HUES64 (cell line): ENCODE data around the gene ARID5B.
"Not testable (repeated sequence)": the region's sequence is repeated elsewhere in the genome, so short reads cannot be mapped to it uniquely, and the experiment has no call there.

Experiments used
- H3K27ac ChIP-seq: 2 replicates; pipeline ENCODE4 v1.7.0; 2013; ENCODE audit warnings: low read depth, low read length, inconsistent platforms
- H3K27me3 ChIP-seq: 2 replicates; pipeline ENCODE4 v1.6.1; 2013; ENCODE audit warnings: mild to moderate bottlenecking, low read length; ENCODE audit not compliant: insufficient read depth
- H3K36me3 ChIP-seq: 2 replicates; pipeline ENCODE4 v1.6.1; 2013; ENCODE audit warnings: mild to moderate bottlenecking, low read length; ENCODE audit not compliant: insufficient read depth
- H3K4me1 ChIP-seq: 2 replicates; pipeline ENCODE4 v1.6.1; 2013; ENCODE audit warnings: mild to moderate bottlenecking, low read length, moderate library complexity; ENCODE audit not compliant: insufficient read depth
- H3K4me3 ChIP-seq: 2 replicates; pipeline ENCODE4 v1.5.1; 2013; ENCODE audit warnings: mild to moderate bottlenecking, low read length, moderate library complexity
- H3K9ac ChIP-seq: 2 replicates; pipeline ENCODE4 v1.6.1; 2013; ENCODE audit warnings: mild to moderate bottlenecking, low read depth, low read length
- H3K9me3 ChIP-seq: 2 replicates; pipeline ENCODE4 v1.6.1; 2013; ENCODE audit warnings: low read depth, low read length; ENCODE audit not compliant: insufficient read depth
- WGBS: fragments of 150-250, 120-280 bp; methylation state at CpG from one replicate; pipeline ENCODE4 v1.1.7; 2013; ENCODE audit warnings: missing lambda C conversion rate; 5-methylcytosine and 5-hydroxymethylcytosine counted together

The ARID5B gene

DNA sequence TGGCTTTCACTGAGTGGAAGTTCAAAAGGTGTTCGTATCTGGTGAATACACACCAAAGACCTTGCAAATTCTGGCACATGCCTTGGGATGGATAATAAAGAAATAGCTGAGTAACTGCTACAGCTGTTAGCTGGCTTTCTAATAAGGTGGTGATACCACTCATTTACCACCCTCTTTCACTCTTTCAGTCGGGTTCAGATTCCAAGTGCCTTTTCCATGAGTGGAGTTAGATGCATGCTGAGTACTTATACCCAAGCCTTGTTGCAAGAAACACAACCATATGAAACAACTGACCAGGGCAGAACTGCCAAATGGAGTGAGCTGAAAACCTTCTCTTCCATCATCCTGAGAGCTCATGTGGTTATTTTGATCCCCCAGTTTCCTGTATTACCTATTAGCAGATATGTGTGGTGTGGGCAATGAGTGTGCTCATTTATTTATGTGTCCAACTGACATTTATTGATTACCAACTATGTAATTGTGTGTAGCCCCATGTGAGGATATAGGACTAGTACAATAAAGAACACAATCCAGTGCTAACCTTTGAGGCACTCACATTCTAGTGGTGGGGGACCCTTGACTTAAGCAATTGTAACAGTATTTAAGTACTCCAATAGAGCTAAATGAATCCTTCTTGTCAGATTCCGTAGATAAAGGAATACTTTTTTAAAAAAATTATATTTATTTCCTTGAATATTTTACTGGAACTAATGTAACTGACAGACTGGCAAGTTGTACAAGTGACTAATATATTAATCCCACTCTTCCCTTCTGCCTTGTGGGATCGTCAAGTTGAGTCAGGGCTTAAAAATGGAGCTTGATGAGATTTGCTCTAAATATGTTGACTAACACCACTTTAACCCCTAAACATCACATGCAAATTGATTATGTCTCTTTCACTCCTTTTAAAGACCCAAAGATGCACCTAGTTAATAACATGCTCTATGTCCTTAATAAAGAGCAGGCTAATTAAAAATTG is 124.7 kb downstream of the ARID5B start:
- Histone ChIP-seq H3K4me1 (peaks cover 4% of the 10 kb centered on the region; the same call in 1 of the 2 replicates), H3K4me3 (no peak overlapping the region), H3K27ac (no peak overlapping the region), H3K9me3 (no peaks in the 10 kb centered on the region), H3K9ac (no peak overlapping the region), H3K36me3 (no peaks in the 10 kb centered on the region), H3K27me3 (no peaks in the 10 kb centered on the region)
- WGBS: 67% methylated on average over 2 of the region's 4 CpGs

- WGBS: 95% methylated on average over 5 of the region's 5 CpGs
- no peak overlapping the region for H3K4me3 ChIP-seq
- H3K9me3 ChIP-seq: no peaks in the 10 kb centered on the region
- no peaks in the 10 kb centered on the region for H3K27me3 ChIP-seq
- no peak overlapping the region for H3K9ac ChIP-seq
- no peaks in the 10 kb centered on the region for H3K36me3 ChIP-seq
- H3K27ac ChIP-seq: no peak overlapping the region
- H3K4me1 ChIP-seq: peaks cover 4% of the 10 kb centered on the region; the same call in 1 of the 2 replicates
Measured at GRCh38 chr10:62027841-62028501, 126.5 kb downstream of the ARID5B start.

DNA sequence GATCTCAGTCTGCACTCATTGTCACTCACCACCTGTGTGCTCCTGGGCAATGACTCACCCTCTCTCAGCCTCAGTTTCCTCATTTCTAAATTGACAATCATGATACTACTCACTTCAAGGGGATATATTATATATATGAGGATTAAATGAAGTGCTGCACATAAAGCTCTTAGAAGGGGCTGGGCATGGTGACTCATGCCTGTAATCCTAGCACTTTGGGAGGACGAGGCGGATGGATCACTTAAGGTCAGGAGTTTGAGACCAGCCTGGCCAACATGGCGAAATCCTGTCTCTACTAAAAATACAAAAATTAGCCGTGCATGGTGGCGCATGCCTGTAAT is 127.0 kb downstream of the ARID5B start:
- not testable (repeated sequence) for H3K4me1 ChIP-seq, H3K36me3 ChIP-seq, H3K4me3 ChIP-seq, H3K27ac ChIP-seq, H3K27me3 ChIP-seq, H3K9me3 ChIP-seq, H3K9ac ChIP-seq
- 96% methylated on average over 5 of the region's 5 CpGs for whole genome bisulfite sequencing

GRCh38 chr10:62029401-62029800 is 127.9 kb downstream of the ARID5B start:
- H3K27ac ChIP-seq: no peak overlapping the region
- peaks cover 4% of the 10 kb centered on the region; the same call in 1 of the 2 replicates for H3K4me1 ChIP-seq

GRCh38 chr10:62031507-62031906 is 130.0 kb downstream of the ARID5B start:
- Histone ChIP-seq H3K4me1 (peaks cover 6% of the 10 kb centered on the region), H3K9ac (no peak overlapping the region), H3K36me3 (no peaks in the 10 kb centered on the region), H3K9me3 (no peaks in the 10 kb centered on the region), H3K27ac (no peak overlapping the region), H3K27me3 (peaks cover 6% of the 10 kb centered on the region), H3K4me3 (no peak overlapping the region)
- WGBS: 91% methylated on average over 2 of the region's 2 CpGs

More at GRCh38 chr10:62029401-62029800, 127.9 kb downstream of the ARID5B start:
- Histone ChIP-seq H3K9me3 (no peaks in the 10 kb centered on the region), H3K9ac (no peak overlapping the region), H3K27me3 (no peaks in the 10 kb centered on the region), H3K36me3 (no peaks in the 10 kb centered on the region), H3K4me3 (no peak overlapping the region)
- 100% methylated on average over 2 of the region's 2 CpGs for whole genome bisulfite sequencing

DNA sequence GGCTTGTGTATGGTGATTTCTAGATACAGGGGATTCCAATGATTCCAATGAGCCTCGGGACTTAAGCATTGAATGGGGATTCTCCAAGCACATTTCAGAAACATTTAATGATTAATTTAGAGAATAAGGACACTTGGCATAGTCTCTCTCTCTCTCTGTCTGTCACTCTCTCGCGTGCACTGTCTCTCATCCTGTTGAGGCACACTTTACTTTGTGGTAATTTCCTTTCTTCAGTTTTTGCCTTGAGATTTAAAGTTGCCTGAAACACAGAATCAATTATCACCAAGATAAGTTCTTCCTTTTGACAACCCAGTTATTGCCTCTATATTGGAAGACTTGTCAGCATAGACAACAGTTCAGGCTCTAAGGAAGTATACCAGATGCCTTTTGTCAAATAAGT is 131.6 kb downstream of the ARID5B start:
- H3K9me3 ChIP-seq: no peaks in the 10 kb centered on the region
- no peak overlapping the region for H3K9ac ChIP-seq
- no peak overlapping the region for H3K4me3 ChIP-seq
- H3K4me1 ChIP-seq: peaks cover 15% of the 10 kb centered on the region
- peaks cover 22% of the 10 kb centered on the region for H3K27me3 ChIP-seq
- no peak overlapping the region for H3K27ac ChIP-seq
- 97% methylated on average over 3 of the region's 3 CpGs for WGBS
- H3K36me3 ChIP-seq: no peaks in the 10 kb centered on the region

- H3K27me3 ChIP-seq: peaks cover 22% of the 10 kb centered on the region
- no peaks in the 10 kb centered on the region for H3K36me3 ChIP-seq
- no peaks in the 10 kb centered on the region for H3K9me3 ChIP-seq
- WGBS: 98% methylated on average over 7 of the region's 7 CpGs
- H3K4me1 ChIP-seq: peaks cover 18% of the 10 kb centered on the region
- no peak overlapping the region for H3K27ac ChIP-seq
- H3K9ac ChIP-seq: no peak overlapping the region
- H3K4me3 ChIP-seq: no peak overlapping the region
Measured at GRCh38 chr10:62034096-62034640, 132.7 kb downstream of the ARID5B start.

DNA sequence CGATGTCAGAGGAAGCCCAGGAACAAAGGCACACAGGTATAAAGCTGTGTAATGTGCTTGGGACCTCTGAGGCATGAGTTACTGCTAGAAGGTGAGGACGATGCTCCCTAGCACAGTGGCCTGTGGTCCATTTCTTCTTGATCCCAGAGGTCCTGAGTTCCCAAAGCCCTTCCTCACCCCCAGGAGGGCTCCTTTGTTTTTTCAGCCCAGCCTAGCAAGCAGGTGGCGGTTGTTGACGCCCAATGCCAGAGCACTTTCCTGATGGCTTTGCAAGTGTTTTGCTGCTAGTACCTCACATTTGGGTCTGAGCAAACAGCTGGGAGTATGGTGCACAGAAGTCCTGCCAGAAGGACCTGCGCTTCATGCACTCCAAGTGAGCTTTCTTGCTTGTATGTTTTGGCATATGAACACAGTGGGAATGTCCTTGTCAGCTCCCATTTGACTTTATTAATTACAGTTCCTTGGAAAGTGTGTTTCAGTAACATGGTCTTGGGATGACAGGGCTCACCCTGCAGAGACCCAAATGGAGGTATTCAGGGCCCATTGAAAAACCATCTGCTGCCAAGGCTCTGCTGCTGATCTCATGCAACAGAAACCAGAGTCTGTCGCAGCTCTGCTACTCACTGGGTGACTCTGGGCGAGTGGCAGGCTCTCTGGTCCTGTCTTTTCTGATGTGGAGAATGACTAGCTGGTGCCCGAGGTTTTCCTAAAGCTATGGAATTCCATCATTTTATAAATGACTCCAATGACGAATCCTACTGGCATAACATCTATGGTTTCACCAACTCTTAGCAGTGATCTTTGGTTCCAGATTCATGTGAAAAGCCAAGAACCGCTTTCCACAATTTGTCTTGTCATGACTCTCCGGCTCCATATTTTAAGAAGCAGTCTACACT is 134.9 kb downstream of the ARID5B start:
- 76% methylated on average over 11 of the region's 11 CpGs for WGBS
- peaks cover 18% of the 10 kb centered on the region for H3K4me1 ChIP-seq
- H3K9me3 ChIP-seq: no peaks in the 10 kb centered on the region
- no peaks in the 10 kb centered on the region for H3K36me3 ChIP-seq
- H3K27me3 ChIP-seq: peaks cover 22% of the 10 kb centered on the region
- H3K9ac ChIP-seq: no peak overlapping the region
- H3K27ac ChIP-seq: no peak overlapping the region
- no peak overlapping the region for H3K4me3 ChIP-seq

- Histone ChIP-seq H3K27ac (no peak overlapping the region), H3K4me1 (peaks cover 18% of the 10 kb centered on the region), H3K9me3 (no peaks in the 10 kb centered on the region), H3K9ac (no peak overlapping the region), H3K36me3 (no peaks in the 10 kb centered on the region), H3K4me3 (no peak overlapping the region), H3K27me3 (peaks cover 22% of the 10 kb centered on the region)
- WGBS: 61% methylated on average over 7 of the region's 8 CpGs
Measured at GRCh38 chr10:62037166-62037831, 135.8 kb downstream of the ARID5B start.

DNA sequence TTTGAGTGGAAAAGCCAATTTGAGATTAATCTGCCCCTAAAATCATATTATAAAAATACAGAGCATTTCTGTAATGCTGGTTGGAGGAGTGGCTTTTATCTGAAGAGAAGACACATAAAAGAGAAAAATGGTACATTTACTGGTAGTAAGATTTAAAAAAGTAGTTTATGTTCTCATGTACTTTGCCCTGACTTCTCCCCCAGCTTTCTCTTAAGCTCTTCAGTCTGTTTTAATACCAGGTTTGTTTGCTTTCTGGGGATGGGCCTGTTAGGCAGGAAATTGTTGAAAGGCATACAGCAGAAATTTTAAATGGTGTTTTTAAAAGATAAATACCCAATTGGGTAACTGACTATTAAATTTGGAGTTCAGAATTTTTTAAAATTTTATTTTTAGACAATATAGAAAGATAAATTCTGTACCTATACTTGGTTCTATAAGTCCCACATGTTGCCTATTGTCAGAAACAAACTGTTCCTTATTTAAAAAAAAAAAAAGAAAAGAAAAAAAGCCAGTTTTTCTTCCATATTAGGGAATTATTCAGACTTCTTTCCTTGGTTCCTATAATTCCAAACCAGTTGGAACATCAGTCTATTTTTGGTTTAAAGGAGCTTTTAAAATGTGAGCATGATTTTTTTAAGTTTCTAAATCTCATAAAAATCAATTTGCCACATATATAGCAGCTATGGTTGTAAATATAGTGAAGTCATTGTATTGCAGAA is 136.6 kb downstream of the ARID5B start:
- Histone ChIP-seq H3K36me3 (no peaks in the 10 kb centered on the region), H3K27me3 (peaks cover 22% of the 10 kb centered on the region), H3K9ac (no peak overlapping the region), H3K9me3 (no peaks in the 10 kb centered on the region), H3K4me1 (peaks cover 21% of the 10 kb centered on the region), H3K4me3 (no peak overlapping the region), H3K27ac (no peak overlapping the region)
